Esophagus mucosa (tissue), 1 donor: ENCODE data around the gene SOX2. TPM values are rescaled to one million over a fixed set of nuclear protein-coding genes. Genes with fewer than 3 reads are reported as not detected.

Source experiments
- ATAC-seq: fragments of 200-7000 bp; cut with Tn5 transposase; one replicate; pipeline ENCODE4 v1.9.1; 2020
- total RNA-seq: library from RNA; stranded (reverse); gene quantifications from one replicate; pipeline ENCODE4 v1.2.4, GENCODE V29; 2023
- donor health status: DM: yes; HTN: yes; CAD: no.

The SOX2 gene
- 16.0 TPM for total RNA-seq

DNA sequence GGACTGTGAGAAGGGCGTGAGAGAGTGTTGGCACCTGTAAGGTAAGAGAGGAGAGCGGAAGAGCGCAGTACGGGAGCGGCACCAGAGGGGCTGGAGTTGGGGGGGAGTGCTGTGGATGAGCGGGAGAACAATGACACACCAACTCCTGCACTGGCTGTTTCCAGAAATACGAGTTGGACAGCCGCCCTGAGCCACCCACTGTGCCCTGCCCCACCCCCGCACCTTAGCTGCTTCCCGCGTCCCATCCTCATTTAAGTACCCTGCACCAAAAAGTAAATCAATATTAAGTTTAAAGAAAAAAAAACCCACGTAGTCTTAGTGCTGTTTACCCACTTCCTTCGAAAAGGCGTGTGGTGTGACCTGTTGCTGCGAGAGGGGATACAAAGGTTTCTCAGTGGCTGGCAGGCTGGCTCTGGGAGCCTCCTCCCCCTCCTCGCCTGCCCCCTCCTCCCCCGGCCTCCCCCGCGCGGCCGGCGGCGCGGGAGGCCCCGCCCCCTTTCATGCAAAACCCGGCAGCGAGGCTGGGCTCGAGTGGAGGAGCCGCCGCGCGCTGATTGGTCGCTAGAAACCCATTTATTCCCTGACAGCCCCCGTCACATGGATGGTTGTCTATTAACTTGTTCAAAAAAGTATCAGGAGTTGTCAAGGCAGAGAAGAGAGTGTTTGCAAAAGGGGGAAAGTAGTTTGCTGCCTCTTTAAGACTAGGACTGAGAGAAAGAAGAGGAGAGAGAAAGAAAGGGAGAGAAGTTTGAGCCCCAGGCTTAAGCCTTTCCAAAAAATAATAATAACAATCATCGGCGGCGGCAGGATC, at the start of gene SOX2:
TSS of gene SOX2 (plus strand) at position 601 of the 811 bp plus-strand sequence. CDS start 436 bp downstream, outside the sequence.
- ATAC-seq = peak; percentile 92

DNA sequence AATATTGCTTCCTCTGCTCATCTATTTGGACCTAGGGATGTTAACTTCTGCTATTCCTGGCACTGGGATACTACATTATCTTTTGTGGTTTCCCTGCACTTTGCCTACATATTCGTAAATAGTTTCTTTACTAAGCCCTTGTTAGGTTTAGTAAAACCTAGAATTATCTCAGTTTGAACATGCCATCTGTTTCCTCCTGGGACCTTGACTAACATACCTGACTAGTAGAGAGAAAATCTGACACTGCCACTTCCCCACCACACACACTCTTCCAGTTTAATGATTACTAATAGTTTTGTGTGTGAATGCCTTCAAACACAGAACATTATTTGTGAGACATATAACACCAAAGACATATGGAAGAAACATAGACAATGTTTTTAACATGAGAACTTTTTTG, 28.2 kb upstream of the SOX2 start:
- ATAC-seq = no peak

DNA sequence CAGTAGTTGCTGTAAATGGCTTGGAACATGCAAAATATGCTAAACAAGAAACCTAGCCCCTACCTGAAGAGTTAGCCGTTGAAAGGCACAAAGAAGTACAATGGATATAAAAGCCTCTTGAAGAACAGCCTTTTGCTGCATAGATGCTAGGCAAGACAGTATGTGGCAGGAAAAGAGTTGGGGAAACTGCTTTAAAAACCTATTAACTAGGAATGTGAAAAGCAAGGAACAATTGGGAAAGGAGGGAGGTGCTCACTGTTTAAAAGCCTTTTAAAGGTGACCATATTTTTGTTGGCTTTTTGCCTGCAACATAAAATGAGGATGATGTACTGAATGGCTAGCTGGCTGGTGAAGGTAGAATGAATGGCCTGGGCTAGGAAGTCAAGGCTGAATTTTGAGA, 24.5 kb upstream of the SOX2 start:
- no peak for ATAC-seq

DNA sequence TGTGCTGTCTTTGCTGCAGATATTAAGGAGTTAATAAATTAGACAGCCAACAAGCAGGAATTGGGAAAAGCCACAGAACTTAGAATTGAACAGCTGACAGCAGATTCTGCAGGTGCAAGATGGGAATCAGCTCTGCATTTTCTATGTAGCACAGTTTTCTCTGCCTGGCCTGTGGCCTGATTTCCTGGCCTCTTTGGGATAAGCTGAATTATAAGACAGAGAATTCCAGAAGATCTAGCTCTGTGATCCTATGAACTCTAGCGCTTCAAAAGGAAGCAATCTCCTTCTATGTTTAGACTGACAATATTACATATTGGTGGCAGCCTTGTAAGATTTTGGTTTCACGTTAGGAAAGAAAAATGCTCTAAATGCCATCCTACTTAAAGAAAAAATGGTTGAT, 24.0 kb upstream of the SOX2 start:
- ATAC-seq = no peak

- ATAC-seq = no peak
Observed at GRCh38 chr3:181689546-181689945, 22.2 kb upstream of the SOX2 start.

DNA sequence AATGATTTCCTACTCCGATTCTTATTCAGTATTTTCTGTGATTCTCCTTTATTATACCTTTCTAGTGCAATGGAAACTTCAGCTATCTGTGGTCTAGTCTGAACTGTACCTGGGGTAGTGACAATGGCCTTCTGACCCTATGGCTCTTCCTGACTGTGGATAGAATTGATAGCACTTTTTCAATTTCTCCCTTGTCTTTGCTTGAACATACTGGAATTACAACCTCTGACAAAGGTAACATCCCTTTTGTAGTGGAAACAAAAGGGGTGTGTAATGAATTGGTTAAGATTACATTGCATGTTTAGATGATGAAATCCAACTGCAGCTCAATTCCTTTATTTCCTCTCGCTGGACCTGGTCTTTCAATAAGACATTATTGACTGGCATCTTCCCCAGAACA, 21.0 kb upstream of the SOX2 start:
- no peak for ATAC-seq

DNA sequence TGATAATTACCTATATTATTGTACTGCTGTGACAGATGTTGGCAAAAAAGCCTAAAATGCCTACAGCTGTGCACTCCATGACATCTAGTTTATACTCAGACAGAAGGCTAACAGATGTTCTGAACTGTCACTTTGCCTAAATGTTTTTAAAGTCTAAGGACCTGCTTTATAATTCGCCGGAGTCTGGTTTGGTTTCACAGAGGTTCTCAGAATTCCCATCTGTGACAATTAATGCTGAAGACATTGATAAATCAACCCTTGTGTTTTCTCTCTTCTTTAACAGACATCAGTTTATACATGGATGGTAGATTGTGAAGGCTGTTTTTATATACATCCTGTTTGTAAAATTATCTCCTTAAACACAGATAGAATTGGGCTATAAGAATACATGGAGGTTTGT, 19.8 kb upstream of the SOX2 start:
- ATAC-seq = no peak

GRCh38 chr3:181692311-181693145, 19.2 kb upstream of the SOX2 start:
- ATAC-seq = no peak

DNA sequence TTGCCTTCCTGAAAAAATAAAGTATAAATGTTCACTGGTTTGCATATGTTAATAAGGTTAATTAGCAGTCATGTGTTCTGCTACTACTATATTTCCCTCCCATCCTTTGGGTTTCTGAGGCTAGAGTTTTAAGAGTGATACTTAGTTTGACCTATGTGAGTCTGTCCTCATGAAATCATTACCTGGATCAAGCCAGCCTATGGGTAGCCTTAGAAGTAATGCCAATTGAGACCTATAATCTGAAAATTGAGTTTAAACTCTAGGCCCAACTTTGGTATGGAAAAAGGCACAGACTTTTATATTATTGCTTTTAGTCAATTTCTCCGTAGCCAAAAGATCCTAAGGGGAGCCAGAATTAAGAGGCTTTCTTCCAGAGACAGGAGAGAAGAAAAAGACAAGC, 18.4 kb upstream of the SOX2 start:
- no peak for ATAC-seq

- peak; percentile 71 for ATAC-seq
Observed at GRCh38 chr3:181694805-181695660, 16.7 kb upstream of the SOX2 start.

GRCh38 chr3:181695661-181696491, 15.8 kb upstream of the SOX2 start:
- ATAC-seq = peak; percentile 42

GRCh38 chr3:181696626-181697230, 15.0 kb upstream of the SOX2 start:
- no peak for ATAC-seq

DNA sequence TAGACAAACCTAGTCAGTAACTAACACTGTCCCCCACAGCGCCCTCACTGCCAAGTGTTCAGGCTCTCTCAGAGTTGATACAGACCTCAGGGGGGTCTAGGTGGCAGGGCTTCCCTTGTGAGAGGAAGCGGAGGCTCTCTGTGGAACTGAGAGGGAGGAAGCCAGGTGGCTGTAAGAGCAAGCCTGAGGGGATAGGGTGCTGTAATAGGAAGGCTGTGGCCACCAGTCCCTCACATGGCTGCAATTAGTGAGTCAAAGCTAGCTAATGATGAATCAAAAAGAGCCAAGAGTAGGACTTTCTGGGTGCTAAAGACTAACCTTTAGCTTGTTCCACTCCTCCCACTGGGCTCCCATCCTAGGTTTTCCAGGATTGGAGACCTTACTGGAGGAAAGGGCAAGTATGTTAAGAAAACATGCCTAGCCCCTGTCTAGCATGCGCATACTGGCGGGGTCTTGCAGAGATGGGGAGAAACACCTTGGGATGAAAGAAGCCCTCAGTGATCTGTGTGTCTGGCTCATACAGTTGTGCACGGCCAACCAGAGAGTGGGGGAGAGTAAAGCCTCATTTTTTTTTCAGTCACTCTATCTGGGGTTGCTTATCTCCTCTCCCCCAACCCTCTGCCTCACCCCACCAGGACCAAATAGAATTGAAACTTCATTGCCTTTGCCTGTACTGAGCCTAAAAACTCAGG, 13.3 kb upstream of the SOX2 start:
- no peak for ATAC-seq

DNA sequence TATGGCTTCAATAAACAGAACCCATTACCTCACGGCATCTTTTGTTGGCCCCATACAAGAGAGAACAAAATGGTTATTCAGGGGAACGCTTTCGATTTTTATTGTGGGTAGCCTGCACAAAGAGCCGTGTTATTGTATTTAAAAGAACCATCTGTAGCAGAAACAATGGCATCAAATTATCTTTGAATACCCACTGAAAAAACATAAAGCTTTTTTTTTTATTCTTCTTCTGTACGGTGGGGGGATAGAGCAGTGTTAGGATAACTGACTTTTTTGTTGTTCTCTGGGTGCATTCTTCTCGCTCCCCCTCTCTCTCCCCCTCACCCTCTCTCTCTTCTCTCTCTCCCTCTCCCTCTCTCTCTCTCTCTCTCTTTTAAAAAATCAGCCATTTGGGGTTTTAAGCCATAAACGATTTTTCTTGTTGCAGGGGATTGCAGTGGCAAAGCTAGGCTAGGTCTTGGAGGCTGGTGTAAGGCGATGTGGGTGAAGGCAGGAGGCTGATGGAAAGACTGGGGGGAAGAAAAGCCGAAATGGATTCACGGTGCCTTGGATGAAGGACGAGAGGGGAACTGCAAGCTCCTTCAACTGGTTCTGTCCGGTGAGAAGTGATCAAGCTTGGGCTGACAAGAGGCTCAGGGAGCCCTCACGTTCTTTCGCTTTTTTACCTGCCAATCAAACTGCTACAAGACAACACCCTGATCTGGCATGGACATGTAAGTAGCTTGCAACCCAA, 12.4 kb upstream of the SOX2 start:
- ATAC-seq = no peak

DNA sequence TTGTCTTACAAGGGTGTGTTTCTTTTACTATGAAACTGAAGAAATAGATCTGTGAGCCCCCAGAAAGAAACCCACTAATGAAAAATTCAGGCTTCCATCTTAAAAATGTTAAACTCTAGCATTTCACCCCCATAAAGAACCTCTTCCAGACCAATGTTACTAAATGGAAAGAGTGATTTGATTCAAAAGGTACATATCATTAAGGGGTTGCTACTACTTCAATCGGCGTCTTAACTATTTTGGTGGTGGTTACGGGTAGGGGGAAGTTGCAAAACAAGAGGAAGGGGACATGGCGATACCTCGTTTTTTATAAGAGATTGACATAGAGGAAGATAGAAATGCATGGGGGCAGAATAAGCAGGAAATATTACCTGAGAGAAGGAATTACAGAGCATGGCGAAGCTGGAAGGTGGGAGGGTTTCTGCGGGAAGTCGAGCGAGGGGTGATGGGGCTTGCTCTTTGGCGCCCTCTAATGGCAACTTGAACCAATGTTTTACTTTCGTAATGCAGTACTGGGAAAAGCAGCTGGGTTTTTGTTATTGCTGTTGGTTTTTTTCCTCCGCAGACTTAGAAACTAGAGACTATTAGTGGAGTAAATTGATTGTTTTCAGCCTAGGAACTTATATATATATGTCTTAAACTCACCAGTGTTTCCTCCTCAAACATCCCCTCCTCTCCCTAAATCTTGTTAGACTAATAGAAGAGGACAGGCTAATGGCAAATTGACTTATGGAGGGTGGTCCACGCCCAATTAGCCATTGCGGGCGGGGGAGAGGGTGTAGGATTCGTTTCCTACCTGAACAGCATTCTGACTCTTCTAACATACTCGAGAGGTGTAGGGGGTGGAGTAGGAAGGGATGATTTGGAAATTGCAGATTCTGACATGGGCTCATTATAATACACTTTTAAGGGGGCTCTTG, 11.3 kb upstream of the SOX2 start:
- ATAC-seq = peak; percentile 65

GRCh38 chr3:181701096-181701495, 10.6 kb upstream of the SOX2 start:
- no peak for ATAC-seq

GRCh38 chr3:181703601-181704420, 7.9 kb upstream of the SOX2 start:
- no peak for ATAC-seq
